Stimulated activated effector memory CD8-positive, alpha-beta T cell treated with anti-CD3 and anti-CD28 coated beads, Interleukin-12 subunit alpha, Interleukin-12 subunit beta, amount 100 ng/mL, for 72 hours (primary cell): ENCODE results near the gene MBOAT1.
"Not testable (repeated sequence)": the region's sequence is repeated elsewhere in the genome, so short reads cannot be mapped to it uniquely, and the experiment has no call there.

Source experiments
- ATAC-seq: fragments of 150-1000 bp; cut with Tn5 transposase; 2 replicates; pipeline ENCODE4 v1.10.0; 2021
- DNase-seq, 2 donors: peaks; one replicate each; pipeline ENCODE4 v3.0.0; 2021 to 2022; ENCODE audit warnings: low spot score in 2 of 2
- H3K27ac Mint-ChIP-seq: one replicate; pipeline ENCODE4 v1.8.0; 2022; ENCODE audit warnings: mild to moderate bottlenecking, mixed read lengths
- H3K36me3 Mint-ChIP-seq: one replicate; pipeline ENCODE4 v1.8.0; 2022; ENCODE audit warnings: mild to moderate bottlenecking, mixed read lengths
- H3K4me1 Mint-ChIP-seq: one replicate; pipeline ENCODE4 v1.8.0; 2022; ENCODE audit warnings: mixed read lengths
- H3K4me3 Mint-ChIP-seq: one replicate; pipeline ENCODE4 v1.8.0; 2022; ENCODE audit warnings: mild to moderate bottlenecking, mixed read lengths
- H3K9me3 Mint-ChIP-seq: one replicate; pipeline ENCODE4 v1.8.0; 2022; ENCODE audit warnings: mixed read lengths

The MBOAT1 gene

GRCh38 chr6:20154753-20155152 lies 57.5 kb downstream of the MBOAT1 start:
- no peak overlapping the region for H3K4me3 Mint-ChIP-seq
- peaks cover 20% of the 10 kb centered on the region for H3K36me3 Mint-ChIP-seq
- H3K9me3 Mint-ChIP-seq, result no peaks in the 10 kb centered on the region
- no peak for ATAC-seq
- H3K27ac Mint-ChIP-seq, result no peak overlapping the region
- peaks cover 5% of the 10 kb centered on the region for H3K4me1 Mint-ChIP-seq
- no peak for DNase-seq

GRCh38 chr6:20153194-20153593 lies 59.1 kb downstream of the MBOAT1 start:
- peaks cover 2% of the 10 kb centered on the region for H3K4me1 Mint-ChIP-seq

GRCh38 chr6:20148433-20148832 lies 63.8 kb downstream of the MBOAT1 start:
- no peaks in the 10 kb centered on the region for H3K4me1 Mint-ChIP-seq
- H3K27ac Mint-ChIP-seq, result no peak overlapping the region
- ATAC-seq, result no peak
- peaks cover 25% of the 10 kb centered on the region for H3K36me3 Mint-ChIP-seq
- H3K9me3 Mint-ChIP-seq, result no peaks in the 10 kb centered on the region
- DNase-seq, result no peak
- H3K4me3 Mint-ChIP-seq, result no peak overlapping the region

More at GRCh38 chr6:20153194-20153593, 59.1 kb downstream of the MBOAT1 start:
- ATAC-seq (no peak), DNase-seq (no peak)
- H3K27ac Mint-ChIP-seq, result no peak overlapping the region
- peaks cover 20% of the 10 kb centered on the region for H3K36me3 Mint-ChIP-seq
- no peaks in the 10 kb centered on the region for H3K9me3 Mint-ChIP-seq
- H3K4me3 Mint-ChIP-seq, result no peak overlapping the region

DNA sequence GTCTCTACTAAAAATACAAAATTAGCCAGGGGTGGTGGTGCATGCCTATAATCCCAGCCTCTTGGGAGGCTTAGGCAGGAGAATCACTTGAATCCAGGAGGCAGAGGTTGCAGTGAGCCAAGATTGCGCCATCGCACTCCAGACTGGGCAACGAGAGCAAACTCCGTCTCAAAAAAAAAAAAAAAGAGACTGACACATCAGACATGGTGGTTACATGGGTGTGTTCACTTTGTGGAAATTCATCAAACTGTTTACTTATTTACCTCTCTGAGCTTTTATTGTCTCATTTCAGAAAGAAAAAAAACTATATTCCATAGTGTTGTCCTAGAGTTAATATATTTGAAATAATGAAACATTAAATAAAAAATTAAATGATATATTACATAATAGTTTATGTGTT lies 64.8 kb downstream of the MBOAT1 start:
- Mint-ChIP-seq H3K36me3 (peaks cover 25% of the 10 kb centered on the region), H3K9me3 (no peaks in the 10 kb centered on the region), H3K4me3 (no peak overlapping the region), H3K4me1 (no peaks in the 10 kb centered on the region), H3K27ac (no peak overlapping the region)
- DNase-seq, result no peak
- no peak for ATAC-seq

DNA sequence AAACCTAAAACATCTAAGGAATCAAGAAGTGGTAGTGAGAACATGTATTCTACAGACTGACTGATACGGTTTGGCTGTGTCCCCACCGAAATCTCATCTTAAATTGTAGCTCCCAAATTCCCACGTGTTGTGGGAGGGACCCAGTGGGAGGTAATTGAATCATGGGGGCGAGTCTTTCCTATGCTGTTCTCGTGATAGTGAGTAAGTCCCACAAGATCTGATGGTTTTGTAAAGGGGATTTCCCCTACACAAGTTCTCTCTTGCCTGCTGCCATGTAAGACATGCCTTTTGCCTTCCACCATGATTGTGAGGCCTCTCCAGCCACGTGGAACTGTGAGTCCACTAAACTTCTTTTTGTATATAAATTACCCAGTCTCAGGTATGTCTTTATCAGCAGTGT lies 65.4 kb downstream of the MBOAT1 start:
- H3K27ac Mint-ChIP-seq, H3K4me1 Mint-ChIP-seq, H3K4me3 Mint-ChIP-seq, H3K9me3 Mint-ChIP-seq, ATAC-seq, DNase-seq: not testable (repeated sequence)
- H3K36me3 Mint-ChIP-seq, result peaks cover 24% of the 10 kb centered on the region

DNA sequence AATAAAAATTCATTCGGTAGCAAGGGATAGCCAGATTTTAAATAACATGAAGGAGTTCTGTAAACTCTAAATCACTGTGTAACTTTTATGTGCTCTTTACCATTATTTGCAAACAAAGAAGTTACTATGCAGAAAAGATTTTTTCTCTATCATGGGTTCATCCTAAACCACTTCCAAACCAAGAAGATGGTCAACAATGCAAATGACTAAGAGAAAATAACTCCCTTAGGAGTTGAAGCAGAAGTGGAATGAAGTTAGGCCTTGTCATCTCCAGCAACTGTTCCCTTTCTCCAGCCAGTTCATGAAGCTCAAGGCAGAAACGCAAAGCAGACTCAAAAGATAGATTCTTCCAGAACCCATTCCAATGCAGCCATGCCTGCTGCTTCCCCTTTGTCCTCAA lies 66.0 kb downstream of the MBOAT1 start:
- Mint-ChIP-seq H3K36me3 (peaks cover 24% of the 10 kb centered on the region), H3K9me3 (no peaks in the 10 kb centered on the region), H3K27ac (no peak overlapping the region), H3K4me3 (no peak overlapping the region), H3K4me1 (no peaks in the 10 kb centered on the region)
- ATAC-seq, result no peak
- no peak for DNase-seq

GRCh38 chr6:20142866-20143265 lies 69.4 kb downstream of the MBOAT1 start:
- peaks cover 14% of the 10 kb centered on the region for H3K36me3 Mint-ChIP-seq

GRCh38 chr6:20141931-20142330 lies 70.3 kb downstream of the MBOAT1 start:
- Mint-ChIP-seq H3K4me3 (no peak overlapping the region), H3K27ac (no peak overlapping the region), H3K36me3 (peaks cover 14% of the 10 kb centered on the region), H3K4me1 (no peaks in the 10 kb centered on the region), H3K9me3 (no peaks in the 10 kb centered on the region)
- no peak for DNase-seq
- ATAC-seq, result no peak

More at GRCh38 chr6:20142866-20143265, 69.4 kb downstream of the MBOAT1 start:
- no peak for DNase-seq
- no peak for ATAC-seq
- Mint-ChIP-seq H3K9me3 (no peaks in the 10 kb centered on the region), H3K4me1 (no peaks in the 10 kb centered on the region), H3K4me3 (no peak overlapping the region), H3K27ac (no peak overlapping the region)

GRCh38 chr6:20139127-20139963 lies 72.9 kb downstream of the MBOAT1 start:
- DNase-seq, H3K36me3 Mint-ChIP-seq, H3K4me3 Mint-ChIP-seq, ATAC-seq, H3K4me1 Mint-ChIP-seq, H3K9me3 Mint-ChIP-seq, H3K27ac Mint-ChIP-seq: not testable (repeated sequence)

DNA sequence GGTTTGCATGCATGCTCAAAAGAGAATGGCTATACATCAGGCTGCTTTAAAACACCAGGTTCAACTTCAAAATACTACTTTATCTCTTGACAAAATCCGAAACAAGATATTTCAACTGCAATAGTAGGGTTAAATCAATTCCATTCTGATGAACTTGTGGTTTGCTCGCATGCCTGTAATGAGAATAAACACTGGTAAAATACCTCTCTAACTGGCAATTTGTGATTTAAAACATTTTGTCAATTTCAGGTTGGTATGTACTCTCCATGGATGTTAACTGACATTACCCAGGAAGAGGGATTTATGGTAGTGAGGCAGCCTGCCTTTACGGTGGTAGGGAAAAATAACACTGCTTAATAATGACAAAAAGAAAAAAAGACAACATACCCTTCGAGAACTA lies 74.4 kb downstream of the MBOAT1 start:
- no peaks in the 10 kb centered on the region for H3K4me1 Mint-ChIP-seq
- H3K9me3 Mint-ChIP-seq, result no peaks in the 10 kb centered on the region
- no peak for ATAC-seq
- no peak for DNase-seq
- no peak overlapping the region for H3K27ac Mint-ChIP-seq
- no peak overlapping the region for H3K4me3 Mint-ChIP-seq
- H3K36me3 Mint-ChIP-seq, result peaks cover 9% of the 10 kb centered on the region

GRCh38 chr6:20137240-20137639 lies 75.0 kb downstream of the MBOAT1 start:
- no peak overlapping the region for H3K27ac Mint-ChIP-seq
- H3K9me3 Mint-ChIP-seq, result no peaks in the 10 kb centered on the region
- H3K36me3 Mint-ChIP-seq, result peaks cover 9% of the 10 kb centered on the region

DNA sequence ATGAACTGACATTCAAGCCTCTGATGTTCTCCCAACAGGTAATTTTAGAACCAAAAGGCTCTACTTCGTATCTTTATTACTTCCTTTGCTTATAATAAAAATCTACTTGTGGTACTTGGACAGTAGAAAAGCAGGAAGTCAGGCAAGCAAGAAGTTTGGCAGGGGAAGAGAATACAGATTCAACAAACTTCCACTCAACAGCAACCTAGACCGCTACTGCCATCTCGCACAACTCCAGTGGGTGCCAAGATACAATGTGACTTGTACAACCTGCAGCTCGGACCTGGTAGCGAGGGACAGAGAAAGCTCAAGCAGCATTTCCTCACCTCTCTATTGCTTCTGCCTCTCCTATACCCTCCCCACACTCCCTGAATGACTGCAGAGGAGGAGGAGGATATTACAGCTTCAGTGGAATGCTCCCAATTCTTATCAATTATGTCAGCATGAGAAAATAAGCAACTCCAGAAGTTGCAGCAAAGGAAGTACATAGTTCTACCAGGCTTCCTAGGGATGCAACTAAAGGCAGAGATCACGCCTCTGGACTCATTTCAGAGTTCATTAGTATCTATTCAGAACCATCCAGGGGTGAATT lies 76.5 kb downstream of the MBOAT1 start:
- DNase-seq (no peak), ATAC-seq (no peak)
- Mint-ChIP-seq H3K4me1 (no peaks in the 10 kb centered on the region), H3K36me3 (no peaks in the 10 kb centered on the region), H3K4me3 (no peak overlapping the region), H3K9me3 (no peaks in the 10 kb centered on the region), H3K27ac (no peak overlapping the region)

More at GRCh38 chr6:20137240-20137639, 75.0 kb downstream of the MBOAT1 start:
- ATAC-seq (no peak), DNase-seq (no peak)
- H3K4me3 Mint-ChIP-seq, result no peak overlapping the region
- H3K4me1 Mint-ChIP-seq, result no peaks in the 10 kb centered on the region

- Mint-ChIP-seq H3K4me3 (no peak overlapping the region), H3K4me1 (no peaks in the 10 kb centered on the region), H3K36me3 (no peaks in the 10 kb centered on the region), H3K9me3 (no peaks in the 10 kb centered on the region), H3K27ac (no peak overlapping the region)
- no peak for ATAC-seq
- no peak for DNase-seq
Measured at GRCh38 chr6:20134613-20135012, 77.7 kb downstream of the MBOAT1 start.

DNA sequence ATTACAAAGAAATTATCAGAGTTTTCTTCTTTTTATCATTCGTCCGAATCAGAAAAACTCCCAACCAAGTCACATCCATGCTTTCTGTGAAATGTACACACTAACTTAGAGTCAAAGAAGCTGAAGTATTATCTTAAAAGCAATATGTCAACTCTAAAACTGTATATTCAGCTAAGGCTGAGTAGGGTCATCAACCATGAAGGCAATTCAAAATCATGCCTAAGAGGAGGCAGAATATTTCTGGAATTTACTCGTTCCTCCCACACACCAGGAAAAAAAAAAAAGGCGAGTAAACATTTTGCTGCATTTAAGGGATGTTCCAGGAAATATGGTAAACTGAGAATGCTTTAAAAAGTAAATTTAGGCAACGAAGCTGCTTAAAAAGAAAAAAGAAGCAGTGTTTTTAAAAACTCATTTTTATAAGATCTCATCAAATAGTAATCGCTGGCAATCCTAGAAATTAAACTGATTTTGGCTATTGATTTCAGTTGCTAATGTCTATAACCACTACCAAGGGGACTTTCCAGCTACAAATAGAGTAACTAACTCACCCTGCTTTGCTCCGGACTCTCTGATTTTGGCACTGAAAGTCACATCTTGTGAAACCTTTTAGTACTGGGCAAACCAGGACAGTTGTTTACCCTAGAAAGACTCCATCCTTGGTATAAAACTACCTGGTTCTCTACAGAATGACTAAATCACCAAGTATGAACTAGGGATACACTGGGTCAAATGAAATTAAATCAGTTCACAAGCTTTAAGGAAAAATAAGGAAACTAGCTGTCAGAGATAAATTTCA lies 82.8 kb downstream of the MBOAT1 start:
- no peaks in the 10 kb centered on the region for H3K36me3 Mint-ChIP-seq
- ATAC-seq (no peak), DNase-seq (no peak)

GRCh38 chr6:20128018-20128417 lies 84.3 kb downstream of the MBOAT1 start:
- Mint-ChIP-seq H3K27ac (no peak overlapping the region), H3K4me3 (no peak overlapping the region), H3K4me1 (peaks cover 5% of the 10 kb centered on the region), H3K36me3 (no peaks in the 10 kb centered on the region), H3K9me3 (no peaks in the 10 kb centered on the region)
- DNase-seq (no peak), ATAC-seq (no peak)

More for the DNA sequence above, 82.8 kb downstream of the MBOAT1 start:
- no peaks in the 10 kb centered on the region for H3K9me3 Mint-ChIP-seq
- no peak overlapping the region for H3K4me3 Mint-ChIP-seq
- H3K27ac Mint-ChIP-seq, result no peak overlapping the region
- H3K4me1 Mint-ChIP-seq, result peaks cover 5% of the 10 kb centered on the region
